Measurements from ENCODE around the gene MCM5. TPM values are rescaled to one million over a fixed set of nuclear protein-coding genes. Genes with fewer than 3 reads are reported as not detected.

MCM5 gene
- total RNA-seq, 2 donors from 2014 or later = 7.9 to 9.3 TPM

GRCh38 chr22:35424761-35425160 is 24.8 kb downstream of the MCM5 start:
- 56 to 85% methylated on average over 2 to 7 of the region's 7 CpGs for WGBS, 2 donors
- peaks cover 0 to 13% of the 10 kb centered on the region in 2 donors for H3K36me3 ChIP-seq (replicated peaks in 1 of 2; ENCODE audit: insufficient read depth in 1 of 2, low read depth in 2 of 2)
- no peak overlapping the region for H3K27ac ChIP-seq
- no peak for DNase-seq
- no peak overlapping the region for H3K4me3 ChIP-seq
- no peaks in the 10 kb centered on the region for H3K27me3 ChIP-seq
- no peaks in the 10 kb centered on the region for H3K9me3 ChIP-seq
- H3K4me1 ChIP-seq = no peaks in the 10 kb centered on the region
- intact Hi-C loops (cut with DNase I) = loop anchor here (5.0 kb wide), 1 partner anchor 153 kb away; no protein-coding TSS in a partner anchor
- TF ChIP-seq POLR2A (IDR thresholded peaks at IDR 0.05) = no peak
- TF ChIP-seq, protein P1, sequence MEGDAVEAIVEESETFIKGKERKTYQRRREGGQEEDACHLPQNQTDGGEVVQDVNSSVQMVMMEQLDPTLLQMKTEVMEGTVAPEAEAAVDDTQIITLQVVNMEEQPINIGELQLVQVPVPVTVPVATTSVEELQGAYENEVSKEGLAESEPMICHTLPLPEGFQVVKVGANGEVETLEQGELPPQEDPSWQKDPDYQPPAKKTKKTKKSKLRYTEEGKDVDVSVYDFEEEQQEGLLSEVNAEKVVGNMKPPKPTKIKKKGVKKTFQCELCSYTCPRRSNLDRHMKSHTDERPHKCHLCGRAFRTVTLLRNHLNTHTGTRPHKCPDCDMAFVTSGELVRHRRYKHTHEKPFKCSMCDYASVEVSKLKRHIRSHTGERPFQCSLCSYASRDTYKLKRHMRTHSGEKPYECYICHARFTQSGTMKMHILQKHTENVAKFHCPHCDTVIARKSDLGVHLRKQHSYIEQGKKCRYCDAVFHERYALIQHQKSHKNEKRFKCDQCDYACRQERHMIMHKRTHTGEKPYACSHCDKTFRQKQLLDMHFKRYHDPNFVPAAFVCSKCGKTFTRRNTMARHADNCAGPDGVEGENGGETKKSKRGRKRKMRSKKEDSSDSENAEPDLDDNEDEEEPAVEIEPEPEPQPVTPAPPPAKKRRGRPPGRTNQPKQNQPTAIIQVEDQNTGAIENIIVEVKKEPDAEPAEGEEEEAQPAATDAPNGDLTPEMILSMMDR (IDR thresholded peaks at IDR 0.05) = no peak
- ATAC-seq = no peak

- H3K27ac ChIP-seq = no peak overlapping the region
- WGBS, 2 donors = 90 to 92% methylated on average over 7 of the region's 7 CpGs
- TF ChIP-seq POLR2A (IDR thresholded peaks at IDR 0.05) = no peak
- TF ChIP-seq, protein P1 (IDR thresholded peaks at IDR 0.05) = no peak
- intact Hi-C loops (cut with DNase I) = loop anchor here (5.0 kb wide), 1 partner anchor 152 kb away; no protein-coding TSS in a partner anchor
- H3K4me3 ChIP-seq = no peak overlapping the region
- ATAC-seq (no peak), DNase-seq (no peak)
- peaks cover 0 to 11% of the 10 kb centered on the region in 2 donors for H3K36me3 ChIP-seq (replicated peaks in 1 of 2; ENCODE audit: insufficient read depth in 1 of 2, low read depth in 2 of 2)
- H3K4me1 ChIP-seq = peaks cover 3% of the 10 kb centered on the region
- no peaks in the 10 kb centered on the region for H3K9me3 ChIP-seq
- H3K27me3 ChIP-seq = no peaks in the 10 kb centered on the region
Measured at GRCh38 chr22:35425546-35425945, 25.6 kb downstream of the MCM5 start.

DNA sequence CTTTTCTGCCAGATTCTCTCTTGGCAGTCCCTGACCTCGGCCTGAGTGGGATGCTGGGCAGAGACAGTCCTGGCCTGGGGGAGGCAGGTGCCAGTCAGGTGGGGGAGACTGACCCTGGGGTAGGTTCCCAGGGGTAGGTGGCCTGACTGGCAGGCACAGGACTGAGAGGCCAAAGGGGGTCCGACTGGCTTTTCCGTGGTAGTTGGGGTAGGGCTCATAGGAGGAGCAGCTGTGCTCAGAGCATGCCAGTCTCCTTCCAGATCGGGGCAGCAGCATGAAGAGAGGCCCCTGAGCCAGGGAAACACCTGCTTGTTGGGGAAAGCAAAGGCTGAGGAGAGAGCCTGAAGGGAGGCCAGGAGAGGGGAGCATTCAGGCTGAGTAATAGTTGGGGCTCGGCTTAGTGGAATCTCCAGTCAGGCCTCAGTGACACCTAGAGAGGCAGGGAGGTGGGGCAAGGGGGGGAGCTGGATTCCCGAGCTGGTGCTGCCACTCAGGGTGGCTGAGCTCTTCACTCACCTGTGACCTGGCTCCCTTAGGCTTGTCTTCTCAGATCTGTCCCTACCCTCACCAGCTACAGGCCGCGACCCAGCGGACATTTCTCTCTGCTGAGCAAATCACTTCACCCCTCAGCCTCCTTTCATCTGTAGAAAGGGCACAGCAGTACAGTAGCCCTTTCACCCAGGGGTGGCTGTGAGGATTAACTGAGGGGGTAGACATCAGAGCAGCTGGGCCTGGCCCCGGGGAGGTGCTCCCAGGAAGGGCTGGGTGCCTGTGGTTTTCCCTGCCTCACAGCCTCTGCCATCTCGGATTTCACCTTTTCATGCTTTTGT is 26.2 kb downstream of the MCM5 start:
- intact Hi-C loops (cut with DNase I) = loop anchor here (5.0 kb wide), 1 partner anchor 151 kb away; no protein-coding TSS in a partner anchor
- Histone ChIP-seq H3K36me3 (replicated peaks in 1 of 2; ENCODE audit: insufficient read depth in 1 of 2, low read depth in 2 of 2) (peaks cover 0 to 10% of the 10 kb centered on the region in 2 donors), H3K9me3 (no peaks in the 10 kb centered on the region), H3K4me1 (peaks cover 9% of the 10 kb centered on the region), H3K27me3 (no peaks in the 10 kb centered on the region), H3K4me3 (no peak overlapping the region), H3K27ac (no peak overlapping the region)
- WGBS, 2 donors = 80 to 86% methylated on average over 11 of the region's 11 CpGs
- no peak for TF ChIP-seq POLR2A (IDR thresholded peaks at IDR 0.05)
- TF ChIP-seq, protein P1 (IDR thresholded peaks at IDR 0.05) = no peak
- DNase-seq (no peak), ATAC-seq (no peak)

- Histone ChIP-seq H3K27me3 (no peaks in the 10 kb centered on the region), H3K27ac (no peak overlapping the region), H3K9me3 (no peaks in the 10 kb centered on the region), H3K4me1 (peaks cover 15% of the 10 kb centered on the region), H3K4me3 (no peak overlapping the region), H3K36me3 (replicated peaks in 1 of 2; ENCODE audit: insufficient read depth in 1 of 2, low read depth in 2 of 2) (peaks cover 0 to 6% of the 10 kb centered on the region in 2 donors)
- 80 to 84% methylated on average over 4 to 5 of the region's 5 CpGs for WGBS, 2 donors
- ATAC-seq = no peak
- intact Hi-C loops (cut with DNase I) = loop anchor here (5.0 kb wide), 1 partner anchor 151 kb away; no protein-coding TSS in a partner anchor
- TF ChIP-seq POLR2A (IDR thresholded peaks at IDR 0.05) = no peak
- TF ChIP-seq, protein P1 (IDR thresholded peaks at IDR 0.05) = no peak
- no peak for DNase-seq
Measured at GRCh38 chr22:35426801-35427140, 26.8 kb downstream of the MCM5 start.
